Osteoblast (primary cell): ENCODE results near the gene NPAS3. TPM values are rescaled to one million over a fixed set of nuclear protein-coding genes. Genes with fewer than 3 reads are reported as not detected.

Experiments used
- DNase-seq: peaks from one replicate; pipeline ENCODE4 v3.0.0; 2011; ENCODE audit warnings: low spot score, mixed read lengths; ENCODE audit not compliant: insufficient read length; ENCODE audit errors: missing footprints
- H2AFZ ChIP-seq: 2 replicates; pipeline ENCODE4 v1.6.0; 2011; ENCODE audit warnings: mild to moderate bottlenecking, low read length
- H3K27ac ChIP-seq: 2 replicates; pipeline ENCODE4 v1.5.1; 2011; ENCODE audit warnings: mild to moderate bottlenecking, low read depth, low read length, moderate library complexity
- H3K27me3 ChIP-seq: 2 replicates; pipeline ENCODE4 v1.6.0; 2012; ENCODE audit warnings: mild to moderate bottlenecking, control low read depth, inconsistent platforms, low read length, moderate library complexity; ENCODE audit not compliant: insufficient read depth
- H3K36me3 ChIP-seq: 2 replicates; pipeline ENCODE4 v1.5.1; 2011; ENCODE audit warnings: mild to moderate bottlenecking, low read length, control low read depth, moderate library complexity; ENCODE audit not compliant: insufficient read depth
- H3K4me1 ChIP-seq: 2 replicates; pipeline ENCODE4 v1.5.1; 2011; ENCODE audit warnings: mild to moderate bottlenecking, low read length, control low read depth, moderate library complexity; ENCODE audit not compliant: insufficient read depth
- H3K4me2 ChIP-seq: 2 replicates; pipeline ENCODE4 v1.6.0; 2011; ENCODE audit warnings: mild to moderate bottlenecking, low read length; ENCODE audit not compliant: insufficient read depth
- H3K4me3 ChIP-seq: fragments of 200-600 bp; sonication (generic); 3 replicates; pipeline ENCODE4 v1.5.1; 2012; ENCODE audit warnings: mild to moderate bottlenecking, low read length, inconsistent platforms; ENCODE audit not compliant: insufficient read depth
- H3K79me2 ChIP-seq: 2 replicates; pipeline ENCODE4 v1.6.0; 2012; ENCODE audit warnings: mild to moderate bottlenecking, low read length, control low read depth, inconsistent platforms; ENCODE audit not compliant: insufficient read depth
- H3K9me3 ChIP-seq: 2 replicates; pipeline ENCODE4 v1.5.1; 2011; ENCODE audit warnings: low read depth, low read length, control low read depth
- H4K20me1 ChIP-seq: 2 replicates; pipeline ENCODE4 v1.6.0; 2012; ENCODE audit warnings: mild to moderate bottlenecking, low read length, control low read depth; ENCODE audit not compliant: insufficient read depth
- total RNA-seq: library from RNA; depleted of rRNA; stranded (reverse); fragments of >200 nt; gene quantifications from 2 replicates; pipeline ENCODE4 v1.2.3, GENCODE V29; 2012
- TF ChIP-seq, protein P1 (sequence below): IDR thresholded peaks from 2 replicates; pipeline ENCODE4 v1.5.1; 2011; ENCODE audit warnings: mild to moderate bottlenecking, low read depth, low read length, moderate library complexity; ENCODE audit errors: extremely low read depth

NPAS3 gene
- total RNA-seq, 1 donor = 0.72 TPM

DNA sequence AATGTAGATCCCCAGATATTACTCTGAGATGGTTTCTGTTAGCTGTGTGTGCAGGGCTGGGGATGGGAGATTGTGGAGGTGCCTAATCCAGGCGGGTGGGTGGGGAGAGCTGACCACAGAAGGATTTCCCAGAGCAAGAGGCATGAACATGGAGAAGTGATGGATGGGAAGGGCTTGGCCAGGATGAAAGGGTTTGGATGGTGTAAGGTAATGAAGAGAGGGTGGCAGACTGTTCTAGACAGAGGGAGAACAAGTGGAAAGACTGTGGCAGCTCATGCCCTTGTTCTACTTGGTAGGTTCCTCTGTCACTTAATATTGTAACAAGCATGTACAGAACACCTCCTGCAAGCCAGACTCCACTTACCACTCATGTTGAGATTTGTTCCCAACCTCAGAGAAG is 187.8 kb downstream of the NPAS3 start:
- TF ChIP-seq, protein P1, sequence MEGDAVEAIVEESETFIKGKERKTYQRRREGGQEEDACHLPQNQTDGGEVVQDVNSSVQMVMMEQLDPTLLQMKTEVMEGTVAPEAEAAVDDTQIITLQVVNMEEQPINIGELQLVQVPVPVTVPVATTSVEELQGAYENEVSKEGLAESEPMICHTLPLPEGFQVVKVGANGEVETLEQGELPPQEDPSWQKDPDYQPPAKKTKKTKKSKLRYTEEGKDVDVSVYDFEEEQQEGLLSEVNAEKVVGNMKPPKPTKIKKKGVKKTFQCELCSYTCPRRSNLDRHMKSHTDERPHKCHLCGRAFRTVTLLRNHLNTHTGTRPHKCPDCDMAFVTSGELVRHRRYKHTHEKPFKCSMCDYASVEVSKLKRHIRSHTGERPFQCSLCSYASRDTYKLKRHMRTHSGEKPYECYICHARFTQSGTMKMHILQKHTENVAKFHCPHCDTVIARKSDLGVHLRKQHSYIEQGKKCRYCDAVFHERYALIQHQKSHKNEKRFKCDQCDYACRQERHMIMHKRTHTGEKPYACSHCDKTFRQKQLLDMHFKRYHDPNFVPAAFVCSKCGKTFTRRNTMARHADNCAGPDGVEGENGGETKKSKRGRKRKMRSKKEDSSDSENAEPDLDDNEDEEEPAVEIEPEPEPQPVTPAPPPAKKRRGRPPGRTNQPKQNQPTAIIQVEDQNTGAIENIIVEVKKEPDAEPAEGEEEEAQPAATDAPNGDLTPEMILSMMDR = no peak
- Histone ChIP-seq H3K36me3 (no peaks in the 10 kb centered on the region), H4K20me1 (no peaks in the 10 kb centered on the region), H3K79me2 (no peaks in the 10 kb centered on the region), H3K4me3 (no peak overlapping the region), H3K4me2 (no peak overlapping the region), H3K27ac (no peak overlapping the region), H3K27me3 (no peaks in the 10 kb centered on the region), H3K9me3 (no peaks in the 10 kb centered on the region), H2AFZ (no peak overlapping the region), H3K4me1 (no peaks in the 10 kb centered on the region)
- no peak for DNase-seq

DNA sequence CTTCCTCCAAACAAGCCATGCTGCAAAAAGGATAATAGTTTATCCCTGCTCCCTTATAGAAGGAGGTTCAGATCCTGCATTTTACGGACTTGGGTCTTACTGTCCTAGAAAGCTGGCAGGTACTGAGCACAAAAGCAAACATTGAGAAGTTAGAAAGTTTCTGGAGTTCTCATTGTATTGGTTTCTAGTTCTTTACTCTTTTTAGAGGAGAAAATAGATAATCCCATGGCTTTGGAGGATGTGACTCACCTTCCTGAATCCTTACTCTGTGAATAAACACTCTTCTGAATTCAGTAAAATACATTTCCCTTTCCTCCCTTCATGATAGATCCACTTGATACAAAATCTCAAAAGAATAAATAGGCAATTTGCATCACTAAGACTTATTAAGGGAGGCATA is 188.9 kb downstream of the NPAS3 start:
- no peaks in the 10 kb centered on the region for H3K36me3 ChIP-seq
- no peaks in the 10 kb centered on the region for H3K4me1 ChIP-seq
- no peak overlapping the region for H3K27ac ChIP-seq
- no peaks in the 10 kb centered on the region for H3K27me3 ChIP-seq
- no peaks in the 10 kb centered on the region for H3K79me2 ChIP-seq
- H3K9me3 ChIP-seq = no peaks in the 10 kb centered on the region
- no peak overlapping the region for H3K4me2 ChIP-seq
- H4K20me1 ChIP-seq = no peaks in the 10 kb centered on the region
- no peak overlapping the region for H3K4me3 ChIP-seq
- no peak for DNase-seq
- H2AFZ ChIP-seq = no peak overlapping the region
- TF ChIP-seq, protein P1 = no peak

DNA sequence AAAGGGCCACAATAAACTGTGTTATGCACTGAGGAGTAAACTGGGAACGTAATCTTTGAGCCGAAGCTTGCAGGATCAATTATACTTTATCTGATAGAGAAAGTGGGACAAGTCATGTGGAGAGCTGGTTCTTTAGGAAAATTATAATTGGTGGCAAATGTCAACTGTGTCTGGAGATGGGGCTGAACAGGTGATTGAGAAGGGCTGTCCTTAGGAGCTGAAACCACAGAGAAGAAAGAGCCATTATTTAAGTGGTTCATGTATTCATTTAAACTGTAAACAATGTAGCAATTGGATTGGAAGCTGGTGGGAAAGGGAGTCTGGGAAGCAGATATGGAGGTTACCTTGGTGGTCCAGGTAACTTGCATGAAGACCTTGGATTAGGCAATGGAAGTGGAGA is 193.1 kb downstream of the NPAS3 start:
- H3K79me2 ChIP-seq = no peaks in the 10 kb centered on the region
- no peak overlapping the region for H3K4me3 ChIP-seq
- no peaks in the 10 kb centered on the region for H4K20me1 ChIP-seq
- no peak overlapping the region for H3K4me2 ChIP-seq
- no peak overlapping the region for H2AFZ ChIP-seq
- TF ChIP-seq, protein P1 = no peak
- H3K9me3 ChIP-seq = no peaks in the 10 kb centered on the region
- no peaks in the 10 kb centered on the region for H3K27me3 ChIP-seq
- no peak overlapping the region for H3K27ac ChIP-seq
- H3K4me1 ChIP-seq = no peaks in the 10 kb centered on the region
- H3K36me3 ChIP-seq = no peaks in the 10 kb centered on the region
- no peak for DNase-seq

DNA sequence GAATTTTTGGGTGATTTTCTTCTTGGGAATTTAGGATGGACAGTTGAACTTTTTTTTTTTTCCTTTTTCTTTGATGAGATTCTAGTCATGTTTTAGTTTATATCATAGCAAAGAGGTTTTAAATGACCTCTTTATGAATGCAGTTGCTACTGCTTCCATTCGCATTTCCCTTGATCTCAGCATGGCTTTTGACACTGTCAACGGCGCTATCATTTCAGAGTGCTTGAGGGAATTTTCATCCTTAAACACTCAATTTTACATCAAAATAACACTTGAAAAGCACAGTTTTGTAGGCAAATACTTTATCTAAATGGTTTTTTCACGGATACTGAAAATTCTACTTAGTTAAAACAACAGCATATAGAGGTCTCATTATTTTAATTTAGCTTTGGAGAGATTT is 195.5 kb downstream of the NPAS3 start:
- TF ChIP-seq, protein P1 = no peak
- no peaks in the 10 kb centered on the region for H3K9me3 ChIP-seq
- H3K4me1 ChIP-seq = no peaks in the 10 kb centered on the region
- H3K27me3 ChIP-seq = no peaks in the 10 kb centered on the region
- H3K36me3 ChIP-seq = no peaks in the 10 kb centered on the region
- no peak overlapping the region for H3K4me2 ChIP-seq
- no peaks in the 10 kb centered on the region for H3K79me2 ChIP-seq
- H4K20me1 ChIP-seq = no peaks in the 10 kb centered on the region
- H3K4me3 ChIP-seq = no peak overlapping the region
- no peak overlapping the region for H3K27ac ChIP-seq
- no peak for DNase-seq
- H2AFZ ChIP-seq = no peak overlapping the region
